ENCODE results near the gene CLIC3.

DNA sequence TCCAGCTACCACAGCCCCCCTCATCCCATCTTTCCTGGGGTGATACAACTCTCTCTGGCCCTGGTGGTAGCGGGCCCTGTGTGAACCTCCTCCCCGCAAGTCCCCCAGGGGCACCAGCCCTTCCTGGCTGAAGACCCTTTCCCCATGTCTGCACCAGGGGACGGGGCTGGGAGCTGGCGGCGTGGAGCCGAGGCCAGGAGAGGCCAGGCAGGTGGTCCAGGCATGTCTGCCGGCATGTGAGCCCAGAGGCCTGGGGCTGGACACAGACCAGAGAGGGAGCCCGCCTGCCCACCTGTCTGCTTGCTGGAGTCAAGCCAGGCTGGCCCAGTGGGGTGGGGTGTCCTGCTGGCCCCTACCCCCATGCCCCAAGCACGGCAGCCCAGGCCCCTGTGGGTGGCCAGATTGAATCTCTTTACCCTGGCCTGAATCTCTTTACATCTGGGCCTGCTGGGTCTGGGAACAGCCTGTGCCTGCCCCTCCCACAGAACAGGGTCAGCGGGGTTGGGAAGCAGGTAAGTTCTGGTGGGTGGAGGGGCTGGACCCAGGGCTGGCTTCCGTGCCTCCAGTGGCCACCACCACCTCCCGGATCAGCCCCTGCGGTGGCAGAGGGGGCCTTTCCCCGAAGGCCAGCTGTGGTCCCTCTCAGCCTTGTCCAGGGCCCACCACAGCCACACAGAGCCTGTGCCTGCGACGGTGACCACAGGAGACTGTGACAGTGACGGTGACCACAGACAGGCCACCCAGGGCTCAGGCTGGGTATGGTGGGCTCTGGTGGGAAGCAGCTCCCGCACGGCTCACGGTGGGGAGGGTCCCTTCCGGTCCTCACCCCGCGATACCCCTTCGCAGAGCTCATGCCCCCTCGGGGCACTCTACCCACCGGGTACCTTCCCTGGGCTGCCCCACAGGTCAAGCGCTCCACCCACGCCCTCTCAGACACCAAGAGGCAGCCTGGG lies 37.2 kb downstream of the CLIC3 start:
- TF ChIP-seq, protein P1, sequence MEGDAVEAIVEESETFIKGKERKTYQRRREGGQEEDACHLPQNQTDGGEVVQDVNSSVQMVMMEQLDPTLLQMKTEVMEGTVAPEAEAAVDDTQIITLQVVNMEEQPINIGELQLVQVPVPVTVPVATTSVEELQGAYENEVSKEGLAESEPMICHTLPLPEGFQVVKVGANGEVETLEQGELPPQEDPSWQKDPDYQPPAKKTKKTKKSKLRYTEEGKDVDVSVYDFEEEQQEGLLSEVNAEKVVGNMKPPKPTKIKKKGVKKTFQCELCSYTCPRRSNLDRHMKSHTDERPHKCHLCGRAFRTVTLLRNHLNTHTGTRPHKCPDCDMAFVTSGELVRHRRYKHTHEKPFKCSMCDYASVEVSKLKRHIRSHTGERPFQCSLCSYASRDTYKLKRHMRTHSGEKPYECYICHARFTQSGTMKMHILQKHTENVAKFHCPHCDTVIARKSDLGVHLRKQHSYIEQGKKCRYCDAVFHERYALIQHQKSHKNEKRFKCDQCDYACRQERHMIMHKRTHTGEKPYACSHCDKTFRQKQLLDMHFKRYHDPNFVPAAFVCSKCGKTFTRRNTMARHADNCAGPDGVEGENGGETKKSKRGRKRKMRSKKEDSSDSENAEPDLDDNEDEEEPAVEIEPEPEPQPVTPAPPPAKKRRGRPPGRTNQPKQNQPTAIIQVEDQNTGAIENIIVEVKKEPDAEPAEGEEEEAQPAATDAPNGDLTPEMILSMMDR (IDR thresholded peaks at IDR 0.05): no peak
- TF ChIP-seq POLR2A (IDR thresholded peaks at IDR 0.05): no peak
